KMS-11 (cell line): ENCODE data around the gene MICAL2.

Experiments used
- H2AFZ ChIP-seq: fragments of 200-600 bp; sonication (generic); 2 replicates; pipeline ENCODE4 v1.6.1; 2016; ENCODE audit warnings: antibody characterized with exemption, mixed run types, low read depth
- H3K27ac ChIP-seq: fragments of 200-600 bp; sonication (generic); 2 replicates; pipeline ENCODE4 v1.6.1; 2016; ENCODE audit warnings: mild to moderate bottlenecking, mixed run types
- H3K27me3 ChIP-seq: fragments of 200-600 bp; sonication (generic); 2 replicates; pipeline ENCODE4 v1.6.1; 2017; ENCODE audit warnings: mild to moderate bottlenecking, low read depth, mixed run types, moderate library complexity; ENCODE audit not compliant: insufficient read depth
- H3K36me3 ChIP-seq: fragments of 200-600 bp; sonication (generic); 2 replicates; pipeline ENCODE4 v1.6.1; 2017; ENCODE audit warnings: mild to moderate bottlenecking, mixed run types; ENCODE audit not compliant: insufficient read depth
- H3K4me1 ChIP-seq: fragments of 200-600 bp; sonication (generic); 2 replicates; pipeline ENCODE4 v1.6.1; 2016; ENCODE audit warnings: mild to moderate bottlenecking, low read depth, mixed run types; ENCODE audit not compliant: poor library complexity, severe bottlenecking
- H3K4me2 ChIP-seq: fragments of 200-600 bp; sonication (generic); 2 replicates; pipeline ENCODE4 v1.7.0; 2016; ENCODE audit warnings: mild to moderate bottlenecking, mixed run types
- H3K4me3 ChIP-seq: fragments of 200-600 bp; sonication (generic); IDR thresholded peaks from 2 replicates; pipeline ENCODE4 v1.6.1; 2017; ENCODE audit warnings: low read depth, low read length, mixed read lengths; ENCODE audit not compliant: insufficient read depth
- H3K79me2 ChIP-seq: fragments of 200-600 bp; sonication (generic); 2 replicates; pipeline ENCODE4 v1.6.1; 2016; ENCODE audit warnings: low read depth, mixed run types; ENCODE audit not compliant: insufficient read depth
- H3K9ac ChIP-seq: fragments of 200-600 bp; sonication (generic); 2 replicates; pipeline ENCODE4 v1.6.1; 2016; ENCODE audit warnings: mild to moderate bottlenecking, mixed run types
- H4K20me1 ChIP-seq: fragments of 200-600 bp; sonication (generic); 2 replicates; pipeline ENCODE4 v1.6.1; 2016; ENCODE audit warnings: mild to moderate bottlenecking, mixed run types; ENCODE audit not compliant: insufficient read depth
- CTCF ChIP-seq: fragments of 200-600 bp; sonication (generic); conservative IDR thresholded peaks from 2 replicates; pipeline ENCODE4 v1.6.1; 2017; ENCODE audit warnings: low read depth, mild to moderate bottlenecking, antibody characterized with exemption, low read length, moderate library complexity, mixed read lengths

MICAL2 gene

GRCh38 chr11:12092714-12093113 lies 17.7 kb upstream of the MICAL2 start:
- H3K4me2 ChIP-seq: no peak overlapping the region
- no peaks in the 10 kb centered on the region for H4K20me1 ChIP-seq
- H3K27ac ChIP-seq: no peak overlapping the region
- no peak overlapping the region for H2AFZ ChIP-seq
- H3K36me3 ChIP-seq: no peaks in the 10 kb centered on the region
- H3K4me3 ChIP-seq: no peak overlapping the region
- no peaks in the 10 kb centered on the region for H3K79me2 ChIP-seq
- no peaks in the 10 kb centered on the region for H3K27me3 ChIP-seq
- H3K4me1 ChIP-seq: peaks cover 7% of the 10 kb centered on the region
- TF ChIP-seq CTCF: no peak
- H3K9ac ChIP-seq: no peak overlapping the region

DNA sequence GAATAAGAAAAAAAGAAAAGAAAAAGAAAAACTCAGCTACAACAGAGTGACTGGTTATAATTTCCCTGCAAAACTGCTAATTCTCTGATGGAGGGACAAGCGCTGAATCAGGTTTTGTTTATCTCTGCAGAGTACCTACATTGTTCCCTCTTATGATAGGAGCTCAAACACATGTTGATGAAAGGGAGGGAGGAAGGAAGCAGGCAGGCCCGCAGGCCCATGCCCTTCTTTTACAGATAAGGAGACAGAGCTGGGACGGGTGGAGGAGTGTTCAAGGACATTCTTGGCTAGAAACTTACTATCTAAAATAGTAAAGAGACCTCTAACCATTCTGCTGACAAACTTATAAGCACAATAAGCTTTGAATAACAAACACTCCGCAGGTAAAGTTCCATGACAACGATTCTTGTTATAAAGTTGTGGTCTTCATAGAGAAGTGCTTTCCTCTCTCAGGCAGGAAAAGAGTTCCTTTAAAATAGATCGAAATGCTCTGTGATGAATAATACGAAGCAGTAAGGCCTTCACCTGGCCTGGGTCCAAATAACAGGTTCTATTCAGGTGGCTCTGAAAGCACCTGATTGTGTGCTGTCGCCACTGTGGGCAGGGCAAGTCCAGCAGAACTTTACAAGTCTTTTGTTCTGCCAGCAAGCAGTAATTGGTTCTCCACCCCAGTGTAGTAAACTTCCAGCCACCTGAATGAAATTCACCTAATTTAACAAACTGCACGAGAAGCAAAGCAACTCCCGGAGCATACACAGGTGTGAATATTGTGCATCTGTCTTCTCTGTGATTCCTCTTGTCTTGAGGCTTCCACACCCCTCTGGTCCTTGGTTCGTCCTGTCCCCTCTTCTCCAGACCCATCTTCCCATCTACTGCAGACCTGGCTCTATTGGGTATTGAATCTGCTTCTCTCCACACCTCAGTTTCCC lies 15.3 kb upstream of the MICAL2 start:
- no peak for TF ChIP-seq CTCF
- H3K4me2 ChIP-seq: no peak overlapping the region
- H3K36me3 ChIP-seq: no peaks in the 10 kb centered on the region
- H3K9ac ChIP-seq: no peak overlapping the region
- no peaks in the 10 kb centered on the region for H3K27me3 ChIP-seq
- no peaks in the 10 kb centered on the region for H3K79me2 ChIP-seq
- peaks cover 2% of the 10 kb centered on the region for H3K4me1 ChIP-seq
- no peak overlapping the region for H3K4me3 ChIP-seq
- H2AFZ ChIP-seq: no peak overlapping the region
- no peak overlapping the region for H3K27ac ChIP-seq
- H4K20me1 ChIP-seq: no peaks in the 10 kb centered on the region

GRCh38 chr11:12097219-12097618 lies 13.2 kb upstream of the MICAL2 start:
- no peak overlapping the region for H3K4me2 ChIP-seq
- H3K27ac ChIP-seq: no peak overlapping the region
- no peak overlapping the region for H2AFZ ChIP-seq
- H4K20me1 ChIP-seq: no peaks in the 10 kb centered on the region
- no peak overlapping the region for H3K9ac ChIP-seq
- no peak overlapping the region for H3K4me3 ChIP-seq
- H3K4me1 ChIP-seq: no peaks in the 10 kb centered on the region
- H3K36me3 ChIP-seq: no peaks in the 10 kb centered on the region
- H3K79me2 ChIP-seq: no peaks in the 10 kb centered on the region
- H3K27me3 ChIP-seq: no peaks in the 10 kb centered on the region
- TF ChIP-seq CTCF: no peak

DNA sequence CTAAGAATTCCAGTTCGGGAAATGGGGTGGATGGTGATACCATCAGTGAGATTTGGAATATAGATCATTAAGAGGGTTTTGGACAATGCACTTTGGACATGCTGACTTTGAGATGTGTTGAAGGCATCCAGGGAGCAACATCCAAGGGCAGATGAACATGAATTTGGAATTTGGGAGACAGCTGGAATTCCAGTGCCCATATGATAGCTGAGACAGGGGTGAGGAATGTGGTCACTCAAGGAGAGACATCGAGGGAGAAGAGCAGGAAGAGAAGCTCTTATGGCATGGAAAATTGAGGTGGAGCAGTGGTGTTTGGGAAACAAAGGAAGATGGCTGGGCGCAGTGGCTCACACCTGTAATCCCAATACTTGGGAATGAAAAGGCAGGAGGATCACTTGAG lies 11.8 kb upstream of the MICAL2 start:
- H3K36me3 ChIP-seq: no peaks in the 10 kb centered on the region
- no peaks in the 10 kb centered on the region for H3K27me3 ChIP-seq
- no peak for TF ChIP-seq CTCF
- H3K4me3 ChIP-seq: no peak overlapping the region
- no peaks in the 10 kb centered on the region for H4K20me1 ChIP-seq
- no peak overlapping the region for H3K4me2 ChIP-seq
- H3K9ac ChIP-seq: no peak overlapping the region
- H2AFZ ChIP-seq: no peak overlapping the region
- no peaks in the 10 kb centered on the region for H3K4me1 ChIP-seq
- H3K79me2 ChIP-seq: no peaks in the 10 kb centered on the region
- H3K27ac ChIP-seq: no peak overlapping the region
